Measurements from ENCODE around the gene PCED1A.

- no peak for TF ChIP-seq CTCF (conservative IDR thresholded peaks at IDR 0.05; ENCODE audit: low read length)
- no peak for TF ChIP-seq EZH2phosphoT487 (IDR thresholded peaks at IDR 0.05; ENCODE audit: borderline replicate concordance, low read depth, low read length)
Observed at GRCh38 chr20:2817891-2818595, 22.4 kb downstream of the PCED1A start.
